Loucy (cell line): Measurements from ENCODE around the gene OR8J1.
"Not testable (repeated sequence)": the region's sequence is repeated elsewhere in the genome, so short reads cannot be mapped to it uniquely, and the experiment has no call there.

Source experiments
- H2AFZ ChIP-seq: fragments of 200-600 bp; sonication (generic); 2 replicates; pipeline ENCODE4 v1.6.0; 2016; ENCODE audit warnings: antibody characterized with exemption, mild to moderate bottlenecking, low read length, moderate library complexity
- H3F3A ChIP-seq: fragments of 200-600 bp; 2 replicates; pipeline ENCODE4 v1.6.0; 2016; ENCODE audit warnings: antibody characterized with exemption, low read depth, mild to moderate bottlenecking
- H3K27me3 ChIP-seq: fragments of 200-600 bp; sonication (generic); 2 replicates; pipeline ENCODE4 v1.6.1; 2014; ENCODE audit warnings: low read length, mild to moderate bottlenecking; ENCODE audit not compliant: insufficient read depth, poor library complexity, severe bottlenecking
- H3K36me3 ChIP-seq: fragments of 200-600 bp; sonication (generic); 2 replicates; pipeline ENCODE4 v1.6.1; 2016; ENCODE audit warnings: low read length; ENCODE audit not compliant: insufficient read depth
- H3K4me1 ChIP-seq: fragments of 200-600 bp; sonication (generic); 2 replicates; pipeline ENCODE4 v1.5.1; 2014; ENCODE audit warnings: low read length, mild to moderate bottlenecking; ENCODE audit not compliant: insufficient read depth, poor library complexity, severe bottlenecking
- H3K4me2 ChIP-seq: fragments of 200-600 bp; sonication (generic); 2 replicates; pipeline ENCODE4 v1.6.0; 2014; ENCODE audit warnings: antibody characterized with exemption, low read length, low read depth, mild to moderate bottlenecking; ENCODE audit not compliant: poor library complexity, severe bottlenecking
- H3K4me3 ChIP-seq: fragments of 200-600 bp; sonication (generic); 2 replicates; pipeline ENCODE4 v1.5.1; 2014; ENCODE audit warnings: low read length, mild to moderate bottlenecking, mixed read lengths; ENCODE audit not compliant: poor library complexity, severe bottlenecking
- H3K79me2 ChIP-seq: fragments of 200-600 bp; sonication (generic); 2 replicates; pipeline ENCODE4 v1.6.1; 2014; ENCODE audit warnings: low read length; ENCODE audit not compliant: insufficient read depth
- H3K9ac ChIP-seq: fragments of 200-600 bp; sonication (generic); 2 replicates; pipeline ENCODE4 v1.6.0; 2014; ENCODE audit warnings: mild to moderate bottlenecking, low read depth, low read length, moderate library complexity; ENCODE audit not compliant: poor library complexity, severe bottlenecking
- H3K9me2 ChIP-seq: fragments of 200-600 bp; sonication (generic); replicated peaks from 2 replicates; pipeline ENCODE4 v1.6.1; 2016; ENCODE audit warnings: low read depth, low read length, mixed read lengths
- H3K9me3 ChIP-seq: fragments of 200-600 bp; sonication (generic); 2 replicates; pipeline ENCODE4 v1.6.1; 2014; ENCODE audit warnings: mild to moderate bottlenecking, antibody characterized with exemption, low read length, low read depth; ENCODE audit not compliant: insufficient read depth
- H4K20me1 ChIP-seq: fragments of 200-600 bp; sonication (generic); 2 replicates; pipeline ENCODE4 v1.6.0; 2014; ENCODE audit warnings: antibody characterized with exemption, low read length, mild to moderate bottlenecking; ENCODE audit not compliant: insufficient read depth, poor library complexity, severe bottlenecking
- EZH2phosphoT487 ChIP-seq: fragments of 200-600 bp; IDR thresholded peaks from 2 replicates; pipeline ENCODE4 v1.6.1; 2018; ENCODE audit warnings: antibody characterized with exemption, mild to moderate bottlenecking, moderate library complexity, borderline replicate concordance
- TF ChIP-seq, protein P1 (sequence below): fragments of 200-600 bp; sonication (generic); conservative IDR thresholded peaks from 2 replicates; pipeline ENCODE4 v1.5.1; 2014; ENCODE audit warnings: mild to moderate bottlenecking, antibody characterized with exemption, low read length

Gene OR8J1

DNA sequence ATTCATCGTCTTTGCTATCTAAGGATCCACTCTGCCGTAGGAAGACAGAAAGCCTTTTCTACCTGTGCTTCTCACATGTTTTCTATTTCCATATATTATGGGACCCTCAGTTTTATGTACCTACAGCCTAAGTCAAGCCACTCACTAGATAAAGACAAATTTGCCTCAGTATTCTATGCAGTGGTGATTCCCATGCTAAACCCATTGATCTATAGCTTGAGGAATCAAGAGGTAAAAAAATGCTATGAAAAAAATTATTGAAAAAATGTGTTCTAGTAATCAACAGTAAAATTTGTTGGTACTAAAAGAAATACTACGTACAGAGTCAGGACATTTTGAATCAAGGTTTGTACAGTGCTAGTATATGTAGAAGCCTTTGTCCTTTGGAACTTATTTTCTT lies 40.3 kb downstream of the OR8J1 start:
- H3K4me2 ChIP-seq: no peak overlapping the region
- no peaks in the 10 kb centered on the region for H3K9me3 ChIP-seq
- no peaks in the 10 kb centered on the region for H4K20me1 ChIP-seq
- H2AFZ ChIP-seq: no peak overlapping the region
- no peak overlapping the region for H3K4me3 ChIP-seq
- no peaks in the 10 kb centered on the region for H3K9me2 ChIP-seq
- H3K36me3 ChIP-seq: no peaks in the 10 kb centered on the region
- no peaks in the 10 kb centered on the region for H3K27me3 ChIP-seq
- H3K4me1 ChIP-seq: no peaks in the 10 kb centered on the region
- H3K79me2 ChIP-seq: no peaks in the 10 kb centered on the region
- no peak overlapping the region for H3K9ac ChIP-seq
- no peaks in the 10 kb centered on the region for H3F3A ChIP-seq
- no peak for TF ChIP-seq EZH2phosphoT487
- TF ChIP-seq, protein P1, sequence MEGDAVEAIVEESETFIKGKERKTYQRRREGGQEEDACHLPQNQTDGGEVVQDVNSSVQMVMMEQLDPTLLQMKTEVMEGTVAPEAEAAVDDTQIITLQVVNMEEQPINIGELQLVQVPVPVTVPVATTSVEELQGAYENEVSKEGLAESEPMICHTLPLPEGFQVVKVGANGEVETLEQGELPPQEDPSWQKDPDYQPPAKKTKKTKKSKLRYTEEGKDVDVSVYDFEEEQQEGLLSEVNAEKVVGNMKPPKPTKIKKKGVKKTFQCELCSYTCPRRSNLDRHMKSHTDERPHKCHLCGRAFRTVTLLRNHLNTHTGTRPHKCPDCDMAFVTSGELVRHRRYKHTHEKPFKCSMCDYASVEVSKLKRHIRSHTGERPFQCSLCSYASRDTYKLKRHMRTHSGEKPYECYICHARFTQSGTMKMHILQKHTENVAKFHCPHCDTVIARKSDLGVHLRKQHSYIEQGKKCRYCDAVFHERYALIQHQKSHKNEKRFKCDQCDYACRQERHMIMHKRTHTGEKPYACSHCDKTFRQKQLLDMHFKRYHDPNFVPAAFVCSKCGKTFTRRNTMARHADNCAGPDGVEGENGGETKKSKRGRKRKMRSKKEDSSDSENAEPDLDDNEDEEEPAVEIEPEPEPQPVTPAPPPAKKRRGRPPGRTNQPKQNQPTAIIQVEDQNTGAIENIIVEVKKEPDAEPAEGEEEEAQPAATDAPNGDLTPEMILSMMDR: no peak

DNA sequence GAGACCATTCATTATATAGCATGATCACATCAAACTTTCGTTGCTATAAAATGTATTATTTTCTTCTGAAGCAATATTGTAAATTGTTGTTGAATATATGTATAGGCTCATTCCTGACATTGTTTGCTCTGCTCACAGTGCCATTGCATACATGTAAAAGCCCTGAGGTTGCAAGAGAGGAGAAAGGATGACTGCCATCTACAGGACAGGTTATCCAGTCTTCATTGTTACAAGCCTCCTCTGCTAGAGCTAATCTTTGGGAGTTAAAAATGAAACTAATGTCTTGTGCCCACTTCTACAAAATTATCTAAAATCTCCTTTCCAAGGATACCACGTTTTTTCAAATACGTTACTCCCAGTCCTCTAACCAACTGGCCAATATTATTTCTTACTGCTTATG lies 42.0 kb downstream of the OR8J1 start:
- Histone ChIP-seq H3K9ac (no peak overlapping the region), H3K27me3 (no peaks in the 10 kb centered on the region), H3K4me3 (no peak overlapping the region), H3K9me3 (no peaks in the 10 kb centered on the region), H3K9me2 (no peaks in the 10 kb centered on the region), H3K4me1 (no peaks in the 10 kb centered on the region), H3F3A (no peaks in the 10 kb centered on the region), H3K4me2 (no peak overlapping the region), H2AFZ (no peak overlapping the region), H4K20me1 (no peaks in the 10 kb centered on the region), H3K79me2 (no peaks in the 10 kb centered on the region), H3K36me3 (no peaks in the 10 kb centered on the region)
- TF ChIP-seq, protein P1: no peak
- no peak for TF ChIP-seq EZH2phosphoT487

DNA sequence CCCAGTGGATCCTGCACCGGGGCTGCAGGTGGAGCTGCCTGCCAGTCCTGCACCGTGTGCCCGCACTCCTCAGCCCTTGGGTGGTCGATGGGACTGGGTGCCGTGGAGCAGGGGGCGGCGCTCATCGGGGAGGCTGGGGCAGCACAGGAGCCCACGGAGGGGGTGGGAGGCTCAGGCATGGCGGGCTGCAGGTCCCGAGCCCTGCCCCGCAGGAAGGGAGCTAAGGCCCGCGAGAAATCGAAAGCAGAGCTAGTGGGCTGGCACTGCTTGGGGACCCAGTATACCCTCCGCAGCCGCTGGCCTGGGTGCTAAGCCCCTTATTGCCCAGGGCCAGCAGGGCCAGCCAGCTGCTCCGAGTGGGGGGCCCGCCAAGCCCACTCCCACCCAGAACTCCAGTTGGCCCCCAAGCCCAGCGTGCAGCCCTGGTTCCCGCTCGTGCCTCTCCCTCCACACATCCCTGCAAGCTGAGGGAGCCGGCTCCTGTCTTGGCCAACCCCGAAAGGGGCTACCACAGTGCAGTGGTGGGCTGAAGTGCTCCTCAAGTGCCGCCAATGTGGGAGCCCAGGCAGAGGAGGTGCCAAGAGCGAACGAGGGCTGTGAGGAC lies 47.9 kb downstream of the OR8J1 start:
- not testable (repeated sequence) for H3K27me3 ChIP-seq, H3K9ac ChIP-seq, H3K79me2 ChIP-seq, H3K4me1 ChIP-seq, H3F3A ChIP-seq, H3K4me2 ChIP-seq, H3K4me3 ChIP-seq, H3K9me2 ChIP-seq, H3K9me3 ChIP-seq, H3K36me3 ChIP-seq, H2AFZ ChIP-seq, H4K20me1 ChIP-seq

DNA sequence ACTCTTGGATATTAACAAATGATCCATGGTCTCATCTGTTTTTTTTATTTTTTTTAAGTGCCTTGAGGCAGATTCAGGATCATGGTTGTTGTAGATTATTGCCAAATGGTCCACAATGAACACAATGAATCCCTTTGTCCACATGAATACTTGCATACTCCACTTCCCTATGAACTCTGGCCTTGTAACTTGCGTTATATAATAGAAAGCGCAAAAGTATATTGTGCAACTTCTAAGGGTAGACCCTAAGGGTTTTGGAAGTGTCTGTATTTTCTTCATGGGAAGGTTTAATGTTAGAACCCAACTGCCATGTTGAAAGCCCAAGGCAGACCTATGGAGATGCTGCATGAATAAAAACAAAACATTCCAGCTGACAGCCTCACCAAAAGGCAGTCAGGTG lies 50.3 kb downstream of the OR8J1 start:
- Histone ChIP-seq H3K4me3 (no peak overlapping the region), H2AFZ (no peak overlapping the region), H3K4me2 (no peak overlapping the region), H3K4me1 (no peaks in the 10 kb centered on the region), H4K20me1 (no peaks in the 10 kb centered on the region), H3K27me3 (no peaks in the 10 kb centered on the region), H3K9ac (no peak overlapping the region), H3K79me2 (no peaks in the 10 kb centered on the region), H3K9me2 (no peaks in the 10 kb centered on the region), H3K36me3 (no peaks in the 10 kb centered on the region), H3K9me3 (peaks cover 4% of the 10 kb centered on the region; the same call in 1 of the 2 replicates), H3F3A (no peaks in the 10 kb centered on the region)
- TF ChIP-seq, protein P1: no peak
- TF ChIP-seq EZH2phosphoT487: no peak
